ENCODE results near the gene SIAE. TPM values are rescaled to one million over a fixed set of nuclear protein-coding genes. Genes with fewer than 3 reads are reported as not detected.

The SIAE gene
- total and polyA plus RNA-seq, 2 donors from 2014 or later: 53.2 to 59.7 TPM

GRCh38 chr11:124669193-124669592, 4.3 kb downstream of the SIAE start:
- peaks cover 0 to 8% (median 7%) of the 10 kb centered on the region in 3 donors for H3K36me3 ChIP-seq (ENCODE audit: control insufficient read depth in 2 of 3, insufficient read depth in 3 of 3, low read length in 3 of 3)
- DNase-seq: peak in 4 of 5 donors; percentile 32 to 68 (median 56)
- no peaks in the 10 kb centered on the region for H3K27me3 ChIP-seq (ENCODE audit: control insufficient read depth, insufficient read depth, low read length)
- no peaks in the 10 kb centered on the region for H3K9me3 ChIP-seq (ENCODE audit: control insufficient read depth in 2 of 3, insufficient read depth in 1 of 3, low read length in 3 of 3)
- no peak overlapping the region for H3K27ac ChIP-seq (ENCODE audit: low read depth in 2 of 2, low read length in 2 of 2)
- FAIRE-seq: no peak
- H3K4me3 ChIP-seq (ENCODE audit: low read length in 3 of 3): no peak overlapping the region
- H3K9ac ChIP-seq (ENCODE audit: low read length in 3 of 3): no peak overlapping the region
- TF ChIP-seq, protein P1, sequence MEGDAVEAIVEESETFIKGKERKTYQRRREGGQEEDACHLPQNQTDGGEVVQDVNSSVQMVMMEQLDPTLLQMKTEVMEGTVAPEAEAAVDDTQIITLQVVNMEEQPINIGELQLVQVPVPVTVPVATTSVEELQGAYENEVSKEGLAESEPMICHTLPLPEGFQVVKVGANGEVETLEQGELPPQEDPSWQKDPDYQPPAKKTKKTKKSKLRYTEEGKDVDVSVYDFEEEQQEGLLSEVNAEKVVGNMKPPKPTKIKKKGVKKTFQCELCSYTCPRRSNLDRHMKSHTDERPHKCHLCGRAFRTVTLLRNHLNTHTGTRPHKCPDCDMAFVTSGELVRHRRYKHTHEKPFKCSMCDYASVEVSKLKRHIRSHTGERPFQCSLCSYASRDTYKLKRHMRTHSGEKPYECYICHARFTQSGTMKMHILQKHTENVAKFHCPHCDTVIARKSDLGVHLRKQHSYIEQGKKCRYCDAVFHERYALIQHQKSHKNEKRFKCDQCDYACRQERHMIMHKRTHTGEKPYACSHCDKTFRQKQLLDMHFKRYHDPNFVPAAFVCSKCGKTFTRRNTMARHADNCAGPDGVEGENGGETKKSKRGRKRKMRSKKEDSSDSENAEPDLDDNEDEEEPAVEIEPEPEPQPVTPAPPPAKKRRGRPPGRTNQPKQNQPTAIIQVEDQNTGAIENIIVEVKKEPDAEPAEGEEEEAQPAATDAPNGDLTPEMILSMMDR (IDR thresholded peaks at IDR 0.05; ENCODE audit: borderline replicate concordance, extremely low read depth, insufficient read depth): peak; percentile 94
- H3K4me1 ChIP-seq (ENCODE audit: control insufficient read depth in 2 of 3, insufficient read depth in 2 of 3, low read depth in 1 of 3, low read length in 3 of 3): peaks cover 0 to 4% (median 0%) of the 10 kb centered on the region in 3 donors
- intact Hi-C loops (cut with DNase I): loop anchor here (10.0 kb wide), 1 partner anchor 166 kb away; no protein-coding TSS in a partner anchor

GRCh38 chr11:124667601-124668000, 5.9 kb downstream of the SIAE start:
- DNase-seq (no peak), FAIRE-seq (no peak)
- intact Hi-C loops (cut with DNase I): loop anchor here (10.0 kb wide), 1 partner anchor 167 kb away; no protein-coding TSS in a partner anchor
- TF ChIP-seq, protein P1 (IDR thresholded peaks at IDR 0.05; ENCODE audit: borderline replicate concordance, extremely low read depth, insufficient read depth): no peak
- Histone ChIP-seq H3K9me3 (ENCODE audit: control insufficient read depth in 2 of 3, insufficient read depth in 1 of 3, low read length in 3 of 3) (no peaks in the 10 kb centered on the region), H3K9ac (ENCODE audit: low read length in 3 of 3) (no peak overlapping the region), H3K36me3 (ENCODE audit: control insufficient read depth in 2 of 3, insufficient read depth in 3 of 3, low read length in 3 of 3) (peaks cover 0 to 8% (median 7%) of the 10 kb centered on the region in 3 donors), H3K27ac (ENCODE audit: low read depth in 2 of 2, low read length in 2 of 2) (no peak overlapping the region), H3K4me1 (ENCODE audit: control insufficient read depth in 2 of 3, insufficient read depth in 2 of 3, low read depth in 1 of 3, low read length in 3 of 3) (no peaks in the 10 kb centered on the region), H3K4me3 (ENCODE audit: low read length in 3 of 3) (no peak overlapping the region), H3K27me3 (ENCODE audit: control insufficient read depth, insufficient read depth, low read length) (no peaks in the 10 kb centered on the region)

- no peak for FAIRE-seq
- TF ChIP-seq, protein P1 (IDR thresholded peaks at IDR 0.05; ENCODE audit: borderline replicate concordance, extremely low read depth, insufficient read depth): no peak
- Histone ChIP-seq H3K36me3 (ENCODE audit: control insufficient read depth in 2 of 3, insufficient read depth in 3 of 3, low read length in 3 of 3) (peaks cover 0 to 8% (median 7%) of the 10 kb centered on the region in 3 donors), H3K9me3 (ENCODE audit: control insufficient read depth in 2 of 3, insufficient read depth in 1 of 3, low read length in 3 of 3) (no peaks in the 10 kb centered on the region), H3K27ac (ENCODE audit: low read depth in 2 of 2, low read length in 2 of 2) (no peak overlapping the region), H3K27me3 (ENCODE audit: control insufficient read depth, insufficient read depth, low read length) (no peaks in the 10 kb centered on the region), H3K4me1 (ENCODE audit: control insufficient read depth in 2 of 3, insufficient read depth in 2 of 3, low read depth in 1 of 3, low read length in 3 of 3) (no peaks in the 10 kb centered on the region), H3K9ac (ENCODE audit: low read length in 3 of 3) (no peak overlapping the region), H3K4me3 (ENCODE audit: low read length in 3 of 3) (no peak overlapping the region)
- intact Hi-C loops (cut with DNase I): loop anchor here (10.0 kb wide), 1 partner anchor 171 kb away; no protein-coding TSS in a partner anchor
- no peak for DNase-seq
Observed at GRCh38 chr11:124663861-124664260, 9.7 kb downstream of the SIAE start.

GRCh38 chr11:124662106-124662505, 11.4 kb downstream of the SIAE start:
- H3K4me3 ChIP-seq (ENCODE audit: low read length in 3 of 3): no peak overlapping the region
- no peaks in the 10 kb centered on the region for H3K4me1 ChIP-seq (ENCODE audit: control insufficient read depth in 2 of 3, insufficient read depth in 2 of 3, low read depth in 1 of 3, low read length in 3 of 3)
- no peak for FAIRE-seq
- H3K27me3 ChIP-seq (ENCODE audit: control insufficient read depth, insufficient read depth, low read length): no peaks in the 10 kb centered on the region
- H3K9ac ChIP-seq (ENCODE audit: low read length in 3 of 3): no peak overlapping the region
- intact Hi-C loops (cut with DNase I): loop anchor here (10.0 kb wide), 1 partner anchor 173 kb away; no protein-coding TSS in a partner anchor
- H3K27ac ChIP-seq (ENCODE audit: low read depth in 2 of 2, low read length in 2 of 2): no peak overlapping the region
- peaks cover 0 to 7% (median under 1%) of the 10 kb centered on the region in 3 donors for H3K36me3 ChIP-seq (ENCODE audit: control insufficient read depth in 2 of 3, insufficient read depth in 3 of 3, low read length in 3 of 3)
- TF ChIP-seq, protein P1 (IDR thresholded peaks at IDR 0.05; ENCODE audit: borderline replicate concordance, extremely low read depth, insufficient read depth): no peak
- H3K9me3 ChIP-seq (ENCODE audit: control insufficient read depth in 2 of 3, insufficient read depth in 1 of 3, low read length in 3 of 3): no peaks in the 10 kb centered on the region
- no peak for DNase-seq
